OCI-LY1 (cell line): ENCODE results near the gene ITSN2.

Source experiments
- EZH2 ChIP-seq: fragments of 200-600 bp; sonication (generic), shearing (Covaris generic); IDR thresholded peaks from 2 replicates; pipeline ENCODE4 v1.8.0; 2017; ENCODE audit warnings: borderline replicate concordance, mixed run types, mild to moderate bottlenecking, antibody characterized with exemption, low read length, moderate library complexity, mixed read lengths
- TF ChIP-seq, protein P1 (sequence below): fragments of 200-600 bp; sonication (generic), shearing (Covaris generic); IDR thresholded peaks from 2 replicates; pipeline ENCODE4 v1.5.1; 2017; ENCODE audit warnings: mild to moderate bottlenecking, antibody characterized with exemption, low read length, moderate library complexity, mixed read lengths

DNA sequence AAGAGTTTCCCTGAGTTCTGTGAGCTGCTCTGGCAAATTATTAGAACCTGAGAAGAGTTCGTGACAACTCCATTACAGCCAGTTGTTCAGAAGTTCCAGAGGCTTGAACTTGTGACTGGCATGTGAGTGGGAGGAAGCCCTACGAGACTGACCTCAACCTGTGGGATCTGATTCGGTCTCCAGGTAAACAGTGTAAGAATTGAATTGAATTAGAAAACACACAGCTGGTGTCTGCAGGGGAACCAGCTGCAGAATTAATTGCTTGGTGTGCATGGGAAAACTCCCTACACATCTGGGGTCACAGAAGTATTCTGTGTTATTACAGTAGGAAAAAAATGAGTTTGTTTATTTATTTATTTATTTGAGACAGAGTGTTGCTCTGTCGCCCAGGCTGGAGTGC is 14.0 kb upstream of the ITSN2 start:
- TF ChIP-seq, protein P1, sequence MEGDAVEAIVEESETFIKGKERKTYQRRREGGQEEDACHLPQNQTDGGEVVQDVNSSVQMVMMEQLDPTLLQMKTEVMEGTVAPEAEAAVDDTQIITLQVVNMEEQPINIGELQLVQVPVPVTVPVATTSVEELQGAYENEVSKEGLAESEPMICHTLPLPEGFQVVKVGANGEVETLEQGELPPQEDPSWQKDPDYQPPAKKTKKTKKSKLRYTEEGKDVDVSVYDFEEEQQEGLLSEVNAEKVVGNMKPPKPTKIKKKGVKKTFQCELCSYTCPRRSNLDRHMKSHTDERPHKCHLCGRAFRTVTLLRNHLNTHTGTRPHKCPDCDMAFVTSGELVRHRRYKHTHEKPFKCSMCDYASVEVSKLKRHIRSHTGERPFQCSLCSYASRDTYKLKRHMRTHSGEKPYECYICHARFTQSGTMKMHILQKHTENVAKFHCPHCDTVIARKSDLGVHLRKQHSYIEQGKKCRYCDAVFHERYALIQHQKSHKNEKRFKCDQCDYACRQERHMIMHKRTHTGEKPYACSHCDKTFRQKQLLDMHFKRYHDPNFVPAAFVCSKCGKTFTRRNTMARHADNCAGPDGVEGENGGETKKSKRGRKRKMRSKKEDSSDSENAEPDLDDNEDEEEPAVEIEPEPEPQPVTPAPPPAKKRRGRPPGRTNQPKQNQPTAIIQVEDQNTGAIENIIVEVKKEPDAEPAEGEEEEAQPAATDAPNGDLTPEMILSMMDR, result no peak
- no peak for TF ChIP-seq EZH2
